Activated naive CD4-positive, alpha-beta T cell treated with anti-CD3 and anti-CD28 coated beads, Interleukin-2, amount 50 U/mL, for 16 hours (primary cell): ENCODE measurements around the gene ZNF311.

Source experiments
- DNase-seq: peaks from one replicate; pipeline ENCODE4 v3.0.0-alpha.2; 2020

The ZNF311 gene

GRCh38 chr6:29005183-29005885, at the start of gene ZNF311:
Gene ZNF311, minus strand, starts transcription at chr6:29005315. Its CDS starts 1,361 bp downstream, at chr6:29003954.
- DNase-seq: peak; percentile 43

GRCh38 chr6:29051680-29052079, 46.6 kb upstream of the ZNF311 start:
- DNase-seq: no peak

GRCh38 chr6:29045075-29045474, 40.0 kb upstream of the ZNF311 start, which contains the start of gene OR2W1:
Gene OR2W1, minus strand, starts transcription at chr6:29045175. Its CDS starts 0 bp downstream, at chr6:29045175.
- no peak for DNase-seq

- no peak for DNase-seq
These were observed 30.8 kb upstream of the ZNF311 start for GRCh38 chr6:29035951-29036350.

GRCh38 chr6:29028821-29029220, 23.7 kb upstream of the ZNF311 start:
- no peak for DNase-seq

- DNase-seq: no peak
These were observed 20.9 kb upstream of the ZNF311 start for GRCh38 chr6:29025927-29026585.

- DNase-seq: no peak
These were observed 16.3 kb upstream of the ZNF311 start for GRCh38 chr6:29021434-29021833.

GRCh38 chr6:29019629-29020028, 14.5 kb upstream of the ZNF311 start:
- DNase-seq: no peak

GRCh38 chr6:29017428-29017802, 12.3 kb upstream of the ZNF311 start:
- DNase-seq: no peak

- DNase-seq: peak; percentile 80
These were observed 11.7 kb upstream of the ZNF311 start for GRCh38 chr6:29016559-29017427.

GRCh38 chr6:29014729-29015608, 9.9 kb upstream of the ZNF311 start:
- DNase-seq: no peak

- peak; percentile 42 for DNase-seq
These were observed 6.2 kb upstream of the ZNF311 start for GRCh38 chr6:29011276-29011734.

- DNase-seq: no peak
These were observed 4.2 kb upstream of the ZNF311 start for GRCh38 chr6:29009358-29009757.

GRCh38 chr6:29008089-29008488, 3.0 kb upstream of the ZNF311 start:
- no peak for DNase-seq

- no peak for DNase-seq
These were observed 8.1 kb downstream of the ZNF311 start for GRCh38 chr6:28996844-28997510.

- DNase-seq: no peak
These were observed 9.9 kb downstream of the ZNF311 start for GRCh38 chr6:28995093-28995650.

GRCh38 chr6:28988536-28989311, 16.4 kb downstream of the ZNF311 start:
- peak; percentile 74 for DNase-seq

- no peak for DNase-seq
These were observed 19.5 kb downstream of the ZNF311 start for GRCh38 chr6:28985462-28986164.

- DNase-seq: no peak
These were observed 21.3 kb downstream of the ZNF311 start for GRCh38 chr6:28983838-28984237.
